Nephron progenitor cell (in vitro differentiated cells): ENCODE measurements around the gene SH3BGRL.

Experiments used
- DNase-seq: peaks from one replicate; pipeline ENCODE4 v3.0.0; 2021
- H3K27ac Mint-ChIP-seq: 2 replicates; pipeline ENCODE4 v1.8.0; 2021; ENCODE audit warnings: mild to moderate bottlenecking, moderate library complexity, mixed read lengths
- H3K27me3 Mint-ChIP-seq: 2 replicates; pipeline ENCODE4 v1.8.0; 2021; ENCODE audit warnings: mild to moderate bottlenecking, low read depth, mixed read lengths; ENCODE audit not compliant: poor library complexity
- H3K36me3 Mint-ChIP-seq: 2 replicates; pipeline ENCODE4 v1.8.0; 2021; ENCODE audit warnings: low read depth, mixed read lengths
- H3K4me1 Mint-ChIP-seq: 2 replicates; pipeline ENCODE4 v1.8.0; 2021; ENCODE audit warnings: mixed read lengths
- H3K4me3 Mint-ChIP-seq: 2 replicates; pipeline ENCODE4 v1.8.0; 2021; ENCODE audit warnings: mild to moderate bottlenecking, moderate library complexity, mixed read lengths
- H3K9me3 Mint-ChIP-seq: 2 replicates; pipeline ENCODE4 v1.8.0; 2021; ENCODE audit warnings: mild to moderate bottlenecking, moderate library complexity, mixed read lengths
- CTCF ChIP-seq: fragments of 200-600 bp; sonication (generic); IDR thresholded peaks from 2 replicates; pipeline ENCODE4 v1.5.0; 2021; ENCODE audit warnings: antibody characterized with exemption

Gene SH3BGRL

GRCh38 chrX:81286608-81287007 is 84.7 kb downstream of the SH3BGRL start:
- Mint-ChIP-seq H3K9me3 (peaks cover 84% of the 10 kb centered on the region), H3K27ac (no peak overlapping the region), H3K27me3 (no peaks in the 10 kb centered on the region), H3K36me3 (peaks cover 87% of the 10 kb centered on the region), H3K4me1 (no peaks in the 10 kb centered on the region), H3K4me3 (no peak overlapping the region)
- DNase-seq: no peak
- no peak for TF ChIP-seq CTCF

- Mint-ChIP-seq H3K36me3 (peaks cover 87% of the 10 kb centered on the region), H3K4me1 (no peaks in the 10 kb centered on the region), H3K9me3 (peaks cover 91% of the 10 kb centered on the region), H3K4me3 (no peak overlapping the region), H3K27ac (no peak overlapping the region), H3K27me3 (no peaks in the 10 kb centered on the region)
- no peak for DNase-seq
- TF ChIP-seq CTCF: no peak
Observed at GRCh38 chrX:81291996-81292395, 90.1 kb downstream of the SH3BGRL start.

GRCh38 chrX:81294101-81294500 is 92.2 kb downstream of the SH3BGRL start:
- H3K4me1 Mint-ChIP-seq: no peaks in the 10 kb centered on the region
- DNase-seq: no peak
- H3K27ac Mint-ChIP-seq: no peak overlapping the region
- H3K36me3 Mint-ChIP-seq: peaks cover 66% of the 10 kb centered on the region
- peaks cover 73% of the 10 kb centered on the region for H3K9me3 Mint-ChIP-seq
- TF ChIP-seq CTCF: no peak
- no peaks in the 10 kb centered on the region for H3K27me3 Mint-ChIP-seq
- H3K4me3 Mint-ChIP-seq: no peak overlapping the region

DNA sequence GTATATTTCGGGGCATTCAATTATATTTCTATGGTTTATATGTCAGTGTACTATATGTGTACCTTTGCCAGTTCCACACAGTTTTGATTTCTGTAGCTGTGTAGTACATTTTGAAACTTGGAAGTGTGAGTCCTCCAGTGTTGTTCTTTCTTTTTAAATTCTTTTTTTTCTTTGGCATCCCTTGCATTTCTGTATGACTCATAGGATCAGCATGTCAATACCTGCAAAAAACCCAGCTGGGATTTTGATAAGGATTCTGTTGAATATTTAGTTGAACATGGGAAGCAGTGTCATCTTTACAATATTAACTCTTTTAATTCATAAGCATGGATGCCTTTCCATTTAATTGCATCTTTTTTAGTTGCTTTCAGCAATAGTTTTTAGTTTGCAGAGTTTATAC is 100.0 kb downstream of the SH3BGRL start:
- no peak overlapping the region for H3K4me3 Mint-ChIP-seq
- no peak overlapping the region for H3K27ac Mint-ChIP-seq
- H3K9me3 Mint-ChIP-seq: no peaks in the 10 kb centered on the region

DNA sequence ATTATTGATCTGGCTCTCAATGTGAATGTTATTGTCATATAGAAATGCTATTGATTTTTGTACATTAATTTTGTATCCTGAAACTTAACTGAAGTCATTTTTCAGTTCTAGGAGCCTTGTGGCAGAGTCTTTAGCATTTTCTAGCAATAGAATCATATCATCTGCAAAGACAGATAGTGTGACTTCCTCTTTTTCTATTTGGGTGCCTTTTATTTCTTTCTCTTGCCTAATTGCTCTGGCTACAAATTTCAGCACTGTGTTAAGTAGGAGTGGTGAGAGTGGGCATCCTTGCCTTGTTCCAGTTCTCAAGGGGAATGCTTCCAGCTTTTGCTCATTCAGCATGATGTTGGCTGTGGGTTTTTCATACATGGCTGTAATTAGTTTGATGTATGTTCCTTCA is 102.7 kb downstream of the SH3BGRL start:
- no peak for DNase-seq
- no peak overlapping the region for H3K4me3 Mint-ChIP-seq
- peaks cover 16% of the 10 kb centered on the region for H3K9me3 Mint-ChIP-seq
- TF ChIP-seq CTCF: no peak
- peaks cover 4% of the 10 kb centered on the region for H3K36me3 Mint-ChIP-seq
- no peak overlapping the region for H3K27ac Mint-ChIP-seq
- no peaks in the 10 kb centered on the region for H3K4me1 Mint-ChIP-seq
- no peaks in the 10 kb centered on the region for H3K27me3 Mint-ChIP-seq

More for the DNA sequence above, 100.0 kb downstream of the SH3BGRL start:
- peaks cover under 1% of the 10 kb centered on the region for H3K36me3 Mint-ChIP-seq
- no peaks in the 10 kb centered on the region for H3K27me3 Mint-ChIP-seq
- no peak for TF ChIP-seq CTCF
- no peaks in the 10 kb centered on the region for H3K4me1 Mint-ChIP-seq
- DNase-seq: no peak

DNA sequence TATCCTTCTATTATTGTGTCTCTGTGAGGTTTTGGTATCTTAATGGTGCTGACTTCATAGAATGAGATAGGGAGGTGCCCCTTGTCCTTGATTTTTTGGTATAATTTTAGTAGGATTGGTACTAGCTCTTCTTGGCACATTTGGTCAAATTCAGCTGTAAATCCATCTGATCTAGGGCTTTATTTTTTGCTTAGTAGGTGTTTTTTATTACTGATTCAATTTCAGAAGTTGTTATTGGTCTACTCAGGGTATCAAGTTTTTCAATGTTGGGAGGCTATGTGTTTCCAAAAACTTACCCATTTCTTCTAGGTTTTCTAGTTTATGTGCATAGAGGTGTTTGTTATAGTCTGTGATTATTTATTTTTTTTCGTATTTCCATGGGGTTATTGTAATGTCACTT is 103.3 kb downstream of the SH3BGRL start:
- Mint-ChIP-seq H3K4me1 (no peaks in the 10 kb centered on the region), H3K9me3 (peaks cover 16% of the 10 kb centered on the region), H3K27me3 (no peaks in the 10 kb centered on the region), H3K4me3 (no peak overlapping the region), H3K36me3 (peaks cover 4% of the 10 kb centered on the region), H3K27ac (no peak overlapping the region)
- no peak for DNase-seq
- no peak for TF ChIP-seq CTCF
